Posterior cingulate gyrus (tissue), 11 donors: ENCODE measurements around the gene ADI1.
"Not testable (repeated sequence)": the region's sequence is repeated elsewhere in the genome, so short reads cannot be mapped to it uniquely, and the experiment has no call there.

Source experiments
- DNase-seq, 10 donors: peaks; one replicate each; pipeline versions ENCODE4 v3.0.0 to v3.0.0-alpha.2; 2020 to 2021; ENCODE audit warnings: mixed read lengths in 3 of 10
- intact Hi-C: fragments of 100-400 bp; cut with DNase I; formaldehyde crosslinking; loops from one replicate; pipeline ENCODE4 v1.15.1; 2023

Gene ADI1

GRCh38 chr2:3456125-3456524 is 63.2 kb downstream of the ADI1 start:
- intact Hi-C loops: no loop called here
- DNase-seq: no peak

GRCh38 chr2:3454802-3455201 is 64.5 kb downstream of the ADI1 start:
- intact Hi-C loops: no loop called here
- DNase-seq: peak in 2 of 10 donors; percentile 62 to 76

- DNase-seq: peak in 1 of 10 donors; percentile 53
- intact Hi-C loops: not testable (repeated sequence)
These were observed 65.3 kb downstream of the ADI1 start for GRCh38 chr2:3454005-3454404.

GRCh38 chr2:3453190-3453999 is 65.9 kb downstream of the ADI1 start:
- peak in 7 of 10 donors; percentile 64 to 94 (median 76) for DNase-seq
- intact Hi-C loops: no loop called here

- DNase-seq: peak in 2 of 10 donors; percentile 67 to 73
- intact Hi-C loops: no loop called here
These were observed 67.2 kb downstream of the ADI1 start for GRCh38 chr2:3451926-3452671.

- peak in 1 of 10 donors; percentile 20 for DNase-seq
- intact Hi-C loops: no loop called here
These were observed 68.2 kb downstream of the ADI1 start for GRCh38 chr2:3451169-3451568.

GRCh38 chr2:3450385-3451010 is 68.8 kb downstream of the ADI1 start:
- DNase-seq: peak in 2 of 10 donors; percentile 44 to 63
- intact Hi-C loops: no loop called here

- peak in 1 of 10 donors; percentile 67 for DNase-seq
- intact Hi-C loops: no loop called here
These were observed 69.4 kb downstream of the ADI1 start for GRCh38 chr2:3449936-3450335.

- DNase-seq: peak in 2 of 10 donors; percentile 52 to 76
- intact Hi-C loops: no loop called here
These were observed 70.2 kb downstream of the ADI1 start for GRCh38 chr2:3449086-3449485.

GRCh38 chr2:3448441-3448911 is 70.9 kb downstream of the ADI1 start:
- intact Hi-C loops: not testable (repeated sequence)
- DNase-seq: peak in 2 of 10 donors; percentile 43 to 55

- DNase-seq: peak in 2 of 10 donors; percentile 76
- intact Hi-C loops: no loop called here
These were observed 71.5 kb downstream of the ADI1 start for GRCh38 chr2:3447789-3448317.
